SH-SY5Y (cell line): ENCODE results near the gene ADNP.

Experiments
- GATA2 ChIP-seq: IDR thresholded peaks from 2 replicates; pipeline ENCODE4 v1.6.1; 2011; ENCODE audit warnings: mild to moderate bottlenecking, low read depth, low read length
- GATA3 ChIP-seq: IDR thresholded peaks from 2 replicates; pipeline ENCODE4 v1.6.1; 2011; ENCODE audit warnings: low read depth, mild to moderate bottlenecking, low read length, moderate library complexity

ADNP gene

GRCh38 chr20:50876063-50876685 lies 55.1 kb downstream of the ADNP start:
- TF ChIP-seq GATA3 = no peak
- no peak for TF ChIP-seq GATA2

- TF ChIP-seq GATA2 = no peak
- no peak for TF ChIP-seq GATA3
These were observed 56.2 kb downstream of the ADNP start for GRCh38 chr20:50874758-50875665.

- TF ChIP-seq GATA2 = no peak
- TF ChIP-seq GATA3 = no peak
These were observed 57.0 kb downstream of the ADNP start for GRCh38 chr20:50874111-50874757.

- TF ChIP-seq GATA3 (no peak), GATA2 (no peak)
These were observed 57.7 kb downstream of the ADNP start for GRCh38 chr20:50873585-50873984.

GRCh38 chr20:50872560-50873425 lies 58.4 kb downstream of the ADNP start:
- TF ChIP-seq GATA3 = no peak
- TF ChIP-seq GATA2 = no peak

- TF ChIP-seq GATA2 (no peak), GATA3 (no peak)
These were observed 60.6 kb downstream of the ADNP start for GRCh38 chr20:50870561-50871161.

GRCh38 chr20:50868509-50869495 lies 62.4 kb downstream of the ADNP start:
- no peak for TF ChIP-seq GATA3
- no peak for TF ChIP-seq GATA2

GRCh38 chr20:50867805-50868204 lies 63.4 kb downstream of the ADNP start:
- no peak for TF ChIP-seq GATA2
- no peak for TF ChIP-seq GATA3

GRCh38 chr20:50866831-50867230 lies 64.4 kb downstream of the ADNP start:
- TF ChIP-seq GATA3 (no peak), GATA2 (no peak)

- TF ChIP-seq GATA3 = no peak
These were observed 65.1 kb downstream of the ADNP start for GRCh38 chr20:50866036-50866685.

GRCh38 chr20:50865591-50865990 lies 65.6 kb downstream of the ADNP start:
- TF ChIP-seq GATA3 (no peak), GATA2 (no peak)

GRCh38 chr20:50865114-50865513 lies 66.1 kb downstream of the ADNP start:
- TF ChIP-seq GATA3 (no peak), GATA2 (no peak)

GRCh38 chr20:50862546-50862945 lies 68.7 kb downstream of the ADNP start:
- no peak for TF ChIP-seq GATA2
- no peak for TF ChIP-seq GATA3
